Panc1 (cell line): ENCODE measurements around the gene AKAP7. TPM values are rescaled to one million over a fixed set of nuclear protein-coding genes. Genes with fewer than 3 reads are reported as not detected.

Experiments
- ATAC-seq: fragments of 200-7000 bp; cut with Tn5 transposase; 2 replicates; pipeline ENCODE4 v1.9.1; 2020; ENCODE audit warnings: mild to moderate bottlenecking, moderate library complexity
- BruUV-seq: library from RNA; stranded (reverse); fragments of 400-500 nt; replicated peaks from 2 replicates; lab custom pipeline; 2021; lab: Mats Ljungman, UMichigan
- CTCF ChIA-PET: fragments of 300-600 bp; sonication (Branson Sonifier 250); formaldehyde crosslinking; loops from one replicate; lab custom pipeline; 2022; ENCODE audit warnings: antibody characterized with exemption; lab: Charles Lee
- POLR2A ChIA-PET: fragments of 300-600 bp; sonication (Branson Sonifier 250); formaldehyde crosslinking; loops from one replicate; lab custom pipeline; 2022; ENCODE audit warnings: antibody characterized with exemption; lab: Charles Lee
- DNase-seq: peaks from one replicate; pipeline ENCODE4 v3.0.0-alpha.2; 2010; ENCODE audit warnings: low read depth, low spot score
- H3K27ac ChIP-seq: 2 replicates; pipeline ENCODE4 v1.5.1; 2011; ENCODE audit warnings: mild to moderate bottlenecking, low read length, inconsistent platforms
- H3K27me3 ChIP-seq: fragments of 200-500 bp; sonication (Bioruptor generic); 2 replicates; pipeline ENCODE4 v1.6.0; 2014; ENCODE audit warnings: low read length, inconsistent platforms; ENCODE audit not compliant: control insufficient read depth, insufficient read depth
- H3K36me3 ChIP-seq: fragments of 200-500 bp; sonication (Bioruptor generic); 2 replicates; pipeline ENCODE4 v1.5.1; 2014; ENCODE audit warnings: inconsistent platforms, mild to moderate bottlenecking, low read length, moderate library complexity; ENCODE audit not compliant: control insufficient read depth, insufficient read depth
- H3K4me1 ChIP-seq: 2 replicates; pipeline ENCODE4 v1.5.1; 2011; ENCODE audit warnings: inconsistent platforms, mild to moderate bottlenecking, low read length, moderate library complexity; ENCODE audit not compliant: control insufficient read depth, insufficient read depth
- H3K4me3 ChIP-seq, 2 experiments: 2 replicates each; pipeline ENCODE4 v1.5.1; 2011 to 2012; ENCODE audit warnings: low read depth in 2 of 2, low read length in 2 of 2, mild to moderate bottlenecking in 2 of 2, inconsistent platforms in 1 of 2, moderate library complexity in 1 of 2
- H3K9me3 ChIP-seq: fragments of 200-500 bp; sonication (Bioruptor generic); 2 replicates; pipeline ENCODE4 v1.5.1; 2014; ENCODE audit warnings: low read depth, mild to moderate bottlenecking, inconsistent platforms, low read length, moderate library complexity; ENCODE audit not compliant: control insufficient read depth, insufficient read depth
- POLR2AphosphoS5 ChIP-seq: IDR thresholded peaks from 2 replicates; pipeline ENCODE4 v1.6.1; 2012; ENCODE audit warnings: mild to moderate bottlenecking, low read depth, low read length, moderate library complexity
- REST ChIP-seq, 2 experiments: IDR thresholded peaks; 2 replicates each; pipeline ENCODE4 v1.6.1; 2011 to 2012; ENCODE audit warnings: low read depth in 2 of 2, control low read depth in 1 of 2, low read length in 1 of 2, mild to moderate bottlenecking in 1 of 2, moderate library complexity in 1 of 2; ENCODE audit not compliant: insufficient read depth in 1 of 2
- SIN3A ChIP-seq: IDR thresholded peaks from 2 replicates; pipeline ENCODE4 v1.6.1; 2012; ENCODE audit warnings: low read depth, mild to moderate bottlenecking, low read length, moderate library complexity, borderline replicate concordance; ENCODE audit not compliant: insufficient read depth
- TCF7L2 ChIP-seq: IDR thresholded peaks from 2 replicates; pipeline ENCODE4 v1.6.1; 2011; ENCODE audit warnings: mild to moderate bottlenecking, low read depth, low read length, inconsistent platforms
- in situ Hi-C: cut with HindIII; loops from 2 replicates; pipeline ENCODE4 v1.10.0; 2016; ENCODE audit warnings: low sequenced_read_pairs, low pct_unique_long_range_greater_than_20kb
- intact Hi-C: fragments of 100-400 bp; cut with micrococcal nuclease; formaldehyde crosslinking; loops from one replicate; pipeline ENCODE4 v1.10.0; 2022; ENCODE audit not compliant: unreplicated experiment
- total RNA-seq: library from RNA; stranded (reverse); gene quantifications from one replicate; pipeline ENCODE4 v1.2.1, GENCODE V29; 2021; ENCODE audit not compliant: unreplicated experiment
- TF ChIP-seq, protein P1 (sequence below): fragments of 450-650 bp; IDR thresholded peaks from 2 replicates; pipeline ENCODE4 v1.5.1; 2017; ENCODE audit warnings: mild to moderate bottlenecking

Gene AKAP7
- total RNA-seq, 1 experiment from 2014 or later: 3.2 TPM

- no TSS peak for BruUV-seq
- CTCF ChIA-PET: no interaction called here
These were observed 70.4 kb downstream of the AKAP7 start for GRCh38 chr6:131205481-131206244.

GRCh38 chr6:131206463-131207251 is 71.4 kb downstream of the AKAP7 start:
- DNase-seq: no peak
- Histone ChIP-seq H3K27me3 (no peaks in the 10 kb centered on the region), H3K4me1 (no peaks in the 10 kb centered on the region), H3K36me3 (no peaks in the 10 kb centered on the region), H3K4me3 (no peak overlapping the region), H3K27ac (no peak overlapping the region), H3K9me3 (no peaks in the 10 kb centered on the region)
- no peak for ATAC-seq
- in situ Hi-C loops (no loop called here), intact Hi-C loops (no loop called here)
- POLR2A ChIA-PET: no interaction called here
- no TSS peak for BruUV-seq
- TF ChIP-seq, protein P1, sequence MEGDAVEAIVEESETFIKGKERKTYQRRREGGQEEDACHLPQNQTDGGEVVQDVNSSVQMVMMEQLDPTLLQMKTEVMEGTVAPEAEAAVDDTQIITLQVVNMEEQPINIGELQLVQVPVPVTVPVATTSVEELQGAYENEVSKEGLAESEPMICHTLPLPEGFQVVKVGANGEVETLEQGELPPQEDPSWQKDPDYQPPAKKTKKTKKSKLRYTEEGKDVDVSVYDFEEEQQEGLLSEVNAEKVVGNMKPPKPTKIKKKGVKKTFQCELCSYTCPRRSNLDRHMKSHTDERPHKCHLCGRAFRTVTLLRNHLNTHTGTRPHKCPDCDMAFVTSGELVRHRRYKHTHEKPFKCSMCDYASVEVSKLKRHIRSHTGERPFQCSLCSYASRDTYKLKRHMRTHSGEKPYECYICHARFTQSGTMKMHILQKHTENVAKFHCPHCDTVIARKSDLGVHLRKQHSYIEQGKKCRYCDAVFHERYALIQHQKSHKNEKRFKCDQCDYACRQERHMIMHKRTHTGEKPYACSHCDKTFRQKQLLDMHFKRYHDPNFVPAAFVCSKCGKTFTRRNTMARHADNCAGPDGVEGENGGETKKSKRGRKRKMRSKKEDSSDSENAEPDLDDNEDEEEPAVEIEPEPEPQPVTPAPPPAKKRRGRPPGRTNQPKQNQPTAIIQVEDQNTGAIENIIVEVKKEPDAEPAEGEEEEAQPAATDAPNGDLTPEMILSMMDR: no peak
- TF ChIP-seq REST (IDR thresholded peaks at IDR 0.05; ENCODE audit: insufficient read depth in 1 of 2, low read depth in 2 of 2, low read length in 1 of 2): no peak
- TF ChIP-seq POLR2AphosphoS5: no peak
- TF ChIP-seq TCF7L2: no peak
- TF ChIP-seq SIN3A: no peak
- CTCF ChIA-PET: no interaction called here

More at GRCh38 chr6:131205481-131206244, 70.4 kb downstream of the AKAP7 start:
- POLR2A ChIA-PET: no interaction called here
- in situ Hi-C loops (no loop called here), intact Hi-C loops (no loop called here)
- no peak overlapping the region for H3K4me3 ChIP-seq
- H3K4me1 ChIP-seq: no peaks in the 10 kb centered on the region
- TF ChIP-seq TCF7L2: no peak
- TF ChIP-seq REST (IDR thresholded peaks at IDR 0.05; ENCODE audit: insufficient read depth in 1 of 2, low read depth in 2 of 2, low read length in 1 of 2): no peak
- TF ChIP-seq SIN3A: no peak
- TF ChIP-seq, protein P1: no peak
- TF ChIP-seq POLR2AphosphoS5: no peak
- DNase-seq (no peak), ATAC-seq (no peak)
- no peaks in the 10 kb centered on the region for H3K36me3 ChIP-seq
- H3K27ac ChIP-seq: no peak overlapping the region
- H3K9me3 ChIP-seq: no peaks in the 10 kb centered on the region
- H3K27me3 ChIP-seq: no peaks in the 10 kb centered on the region
